Measurements from ENCODE around the gene GALK2.
A peak's percentile ranks its signal among the peaks of the same experiment; 100 is the strongest.

Gene GALK2

GRCh38 chr15:49300856-49301255, 130.8 kb downstream of the GALK2 start:
- peaks cover 5 to 6% of the 10 kb centered on the region in 2 donors for H3K36me3 ChIP-seq (ENCODE audit: control insufficient read depth in 2 of 2, insufficient read depth in 2 of 2, low read length in 2 of 2)
- H3K9me3 ChIP-seq (ENCODE audit: control insufficient read depth in 2 of 2, low read length in 2 of 2), result no peaks in the 10 kb centered on the region
- H3K27ac ChIP-seq (ENCODE audit: low read depth in 2 of 2, low read length in 2 of 2), result no peak overlapping the region
- no peaks in the 10 kb centered on the region for H3K4me1 ChIP-seq (ENCODE audit: control insufficient read depth in 2 of 2, insufficient read depth in 2 of 2, low read length in 2 of 2)
- H3K9ac ChIP-seq (ENCODE audit: low read depth in 1 of 2, low read length in 2 of 2), result no peak overlapping the region
- H3K4me3 ChIP-seq (ENCODE audit: low read length in 2 of 2), result no peak overlapping the region
- no peaks in the 10 kb centered on the region for H3K27me3 ChIP-seq (ENCODE audit: control insufficient read depth in 2 of 2, insufficient read depth in 2 of 2, low read length in 2 of 2)

DNA sequence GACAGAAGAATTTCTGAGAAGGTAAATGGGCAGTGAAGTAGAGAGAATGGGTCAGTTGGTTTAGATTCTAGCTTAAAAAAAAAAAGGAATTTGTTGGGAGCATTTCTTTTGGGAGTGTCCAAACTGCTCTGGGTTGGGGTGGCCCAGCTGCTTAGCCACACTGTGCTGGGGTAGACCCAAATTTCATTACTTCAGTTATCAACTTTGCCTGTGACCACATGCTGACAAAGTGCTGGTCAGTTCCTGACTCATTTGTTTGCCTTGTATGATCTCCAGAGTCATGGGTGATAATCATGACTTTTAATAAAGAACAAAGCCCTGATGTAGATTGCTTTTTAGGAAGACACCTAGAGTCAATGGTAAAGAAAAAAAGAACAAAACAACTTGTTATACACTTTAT, 131.5 kb downstream of the GALK2 start:
- Histone ChIP-seq H3K4me1 (ENCODE audit: control insufficient read depth in 2 of 2, insufficient read depth in 2 of 2, low read length in 2 of 2) (no peaks in the 10 kb centered on the region), H3K36me3 (ENCODE audit: control insufficient read depth in 2 of 2, insufficient read depth in 2 of 2, low read length in 2 of 2) (peaks cover 5 to 6% of the 10 kb centered on the region in 2 donors)

GRCh38 chr15:49303003-49303402, 133.0 kb downstream of the GALK2 start:
- no peaks in the 10 kb centered on the region for H3K27me3 ChIP-seq (ENCODE audit: control insufficient read depth in 2 of 2, insufficient read depth in 2 of 2, low read length in 2 of 2)

More for the DNA sequence above, 131.5 kb downstream of the GALK2 start:
- Histone ChIP-seq H3K27ac (ENCODE audit: low read depth in 2 of 2, low read length in 2 of 2) (no peak overlapping the region), H3K9ac (ENCODE audit: low read depth in 1 of 2, low read length in 2 of 2) (no peak overlapping the region), H3K4me3 (ENCODE audit: low read length in 2 of 2) (no peak overlapping the region), H3K27me3 (ENCODE audit: control insufficient read depth in 2 of 2, insufficient read depth in 2 of 2, low read length in 2 of 2) (no peaks in the 10 kb centered on the region), H3K9me3 (ENCODE audit: control insufficient read depth in 2 of 2, low read length in 2 of 2) (no peaks in the 10 kb centered on the region)

DNA sequence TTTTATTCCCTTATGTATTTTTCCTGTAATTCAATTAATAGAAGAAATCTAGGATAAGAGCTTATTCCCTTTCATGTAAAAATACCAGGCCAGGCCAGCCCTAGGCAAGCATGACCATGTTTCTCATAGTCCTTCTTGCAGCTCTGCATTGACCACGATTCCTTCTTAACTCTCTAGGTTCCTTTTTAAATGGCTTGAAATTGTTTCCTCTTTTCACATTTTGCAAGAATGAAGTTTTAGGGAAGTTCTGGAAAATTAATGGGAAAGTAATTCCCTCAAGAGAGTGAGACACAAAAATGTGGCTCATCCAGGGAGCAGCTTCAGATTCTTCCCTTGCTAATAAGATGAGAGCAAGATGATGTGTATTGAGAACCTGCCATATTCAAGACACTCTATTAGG, 136.5 kb downstream of the GALK2 start:
- peaks cover 6 to 8% of the 10 kb centered on the region in 2 donors for H3K36me3 ChIP-seq (ENCODE audit: control insufficient read depth in 2 of 2, insufficient read depth in 2 of 2, low read length in 2 of 2)
- no peaks in the 10 kb centered on the region for H3K9me3 ChIP-seq (ENCODE audit: control insufficient read depth in 2 of 2, low read length in 2 of 2)
- H3K9ac ChIP-seq (ENCODE audit: low read depth in 1 of 2, low read length in 2 of 2), result no peak overlapping the region

More at GRCh38 chr15:49303003-49303402, 133.0 kb downstream of the GALK2 start:
- no peak overlapping the region for H3K4me3 ChIP-seq (ENCODE audit: low read length in 2 of 2)
- no peaks in the 10 kb centered on the region for H3K9me3 ChIP-seq (ENCODE audit: control insufficient read depth in 2 of 2, low read length in 2 of 2)
- H3K27ac ChIP-seq (ENCODE audit: low read depth in 2 of 2, low read length in 2 of 2), result no peak overlapping the region
- H3K36me3 ChIP-seq (ENCODE audit: control insufficient read depth in 2 of 2, insufficient read depth in 2 of 2, low read length in 2 of 2), result peaks cover 5 to 6% of the 10 kb centered on the region in 2 donors
- no peak overlapping the region for H3K9ac ChIP-seq (ENCODE audit: low read depth in 1 of 2, low read length in 2 of 2)
- no peaks in the 10 kb centered on the region for H3K4me1 ChIP-seq (ENCODE audit: control insufficient read depth in 2 of 2, insufficient read depth in 2 of 2, low read length in 2 of 2)

GRCh38 chr15:49308686-49309085, 138.6 kb downstream of the GALK2 start:
- Histone ChIP-seq H3K27me3 (ENCODE audit: control insufficient read depth in 2 of 2, insufficient read depth in 2 of 2, low read length in 2 of 2) (no peaks in the 10 kb centered on the region), H3K4me1 (ENCODE audit: control insufficient read depth in 2 of 2, insufficient read depth in 2 of 2, low read length in 2 of 2) (no peaks in the 10 kb centered on the region), H3K36me3 (ENCODE audit: control insufficient read depth in 2 of 2, insufficient read depth in 2 of 2, low read length in 2 of 2) (peaks cover 6 to 8% of the 10 kb centered on the region in 2 donors), H3K9me3 (ENCODE audit: control insufficient read depth in 2 of 2, low read length in 2 of 2) (no peaks in the 10 kb centered on the region), H3K4me3 (ENCODE audit: low read length in 2 of 2) (no peak overlapping the region), H3K9ac (ENCODE audit: low read depth in 1 of 2, low read length in 2 of 2) (no peak overlapping the region), H3K27ac (ENCODE audit: low read depth in 2 of 2, low read length in 2 of 2) (no peak overlapping the region)

More for the DNA sequence above, 136.5 kb downstream of the GALK2 start:
- no peaks in the 10 kb centered on the region for H3K27me3 ChIP-seq (ENCODE audit: control insufficient read depth in 2 of 2, insufficient read depth in 2 of 2, low read length in 2 of 2)
- H3K4me1 ChIP-seq (ENCODE audit: control insufficient read depth in 2 of 2, insufficient read depth in 2 of 2, low read length in 2 of 2), result no peaks in the 10 kb centered on the region
- H3K4me3 ChIP-seq (ENCODE audit: low read length in 2 of 2), result no peak overlapping the region
- no peak overlapping the region for H3K27ac ChIP-seq (ENCODE audit: low read depth in 2 of 2, low read length in 2 of 2)

GRCh38 chr15:49309889-49310288, 139.8 kb downstream of the GALK2 start:
- no peak overlapping the region for H3K4me3 ChIP-seq (ENCODE audit: low read length in 2 of 2)
- no peaks in the 10 kb centered on the region for H3K27me3 ChIP-seq (ENCODE audit: control insufficient read depth in 2 of 2, insufficient read depth in 2 of 2, low read length in 2 of 2)
- no peak overlapping the region for H3K9ac ChIP-seq (ENCODE audit: low read depth in 1 of 2, low read length in 2 of 2)
- H3K36me3 ChIP-seq (ENCODE audit: control insufficient read depth in 2 of 2, insufficient read depth in 2 of 2, low read length in 2 of 2), result peaks cover 0 to 3% of the 10 kb centered on the region in 2 donors
- no peaks in the 10 kb centered on the region for H3K4me1 ChIP-seq (ENCODE audit: control insufficient read depth in 2 of 2, insufficient read depth in 2 of 2, low read length in 2 of 2)
- no peak overlapping the region for H3K27ac ChIP-seq (ENCODE audit: low read depth in 2 of 2, low read length in 2 of 2)
- no peaks in the 10 kb centered on the region for H3K9me3 ChIP-seq (ENCODE audit: control insufficient read depth in 2 of 2, low read length in 2 of 2)

DNA sequence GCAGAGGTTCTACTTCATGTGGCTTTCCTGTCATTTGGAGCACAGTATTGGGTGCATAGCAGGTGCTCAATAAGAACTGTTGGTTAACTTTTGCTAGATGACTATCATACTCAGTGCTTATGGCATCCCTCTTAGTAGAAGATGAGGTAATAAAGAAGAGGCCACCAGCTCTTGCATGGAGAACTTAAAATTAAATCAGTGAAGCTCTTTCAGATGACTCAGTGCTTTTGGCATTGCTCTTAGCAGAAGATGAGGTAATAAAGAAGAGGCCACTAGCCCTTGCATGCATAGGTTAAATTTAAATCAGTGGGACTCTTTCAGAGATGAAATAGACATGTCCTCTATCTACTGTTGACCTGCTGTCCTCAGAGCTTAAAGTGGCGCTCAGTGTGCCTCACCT, 143.6 kb downstream of the GALK2 start:
- H3K27ac ChIP-seq (ENCODE audit: low read depth in 2 of 2, low read length in 2 of 2), result no peak overlapping the region
- H3K9ac ChIP-seq (ENCODE audit: low read depth in 1 of 2, low read length in 2 of 2), result no peak overlapping the region
- peaks cover 0 to 3% of the 10 kb centered on the region in 2 donors for H3K36me3 ChIP-seq (ENCODE audit: control insufficient read depth in 2 of 2, insufficient read depth in 2 of 2, low read length in 2 of 2)
- no peaks in the 10 kb centered on the region for H3K27me3 ChIP-seq (ENCODE audit: control insufficient read depth in 2 of 2, insufficient read depth in 2 of 2, low read length in 2 of 2)
- no peak overlapping the region for H3K4me3 ChIP-seq (ENCODE audit: low read length in 2 of 2)
- H3K4me1 ChIP-seq (ENCODE audit: control insufficient read depth in 2 of 2, insufficient read depth in 2 of 2, low read length in 2 of 2), result no peaks in the 10 kb centered on the region
- H3K9me3 ChIP-seq (ENCODE audit: control insufficient read depth in 2 of 2, low read length in 2 of 2), result no peaks in the 10 kb centered on the region

DNA sequence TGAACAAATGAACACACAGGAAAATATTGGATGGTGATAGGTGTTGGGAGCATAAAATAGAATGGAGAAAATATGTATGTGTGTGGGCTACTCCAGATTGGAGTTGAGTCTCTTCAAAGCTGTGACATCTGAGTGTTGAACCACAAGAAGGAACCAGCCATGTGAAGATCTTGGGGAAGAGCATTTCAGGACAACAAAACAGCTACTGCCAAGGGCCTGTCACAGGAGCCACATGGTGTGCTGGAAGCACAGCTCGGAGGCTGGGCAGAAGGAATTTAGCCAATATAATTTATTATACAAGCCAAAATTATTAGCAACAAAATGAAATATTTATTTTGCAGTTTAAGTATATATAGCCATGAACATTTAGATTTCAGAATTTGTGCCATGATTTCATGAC, 144.7 kb downstream of the GALK2 start:
- Histone ChIP-seq H3K27ac (ENCODE audit: low read depth in 2 of 2, low read length in 2 of 2) (no peak overlapping the region), H3K9me3 (ENCODE audit: control insufficient read depth in 2 of 2, low read length in 2 of 2) (no peaks in the 10 kb centered on the region), H3K4me1 (ENCODE audit: control insufficient read depth in 2 of 2, insufficient read depth in 2 of 2, low read length in 2 of 2) (no peaks in the 10 kb centered on the region), H3K4me3 (ENCODE audit: low read length in 2 of 2) (no peak overlapping the region), H3K9ac (ENCODE audit: low read depth in 1 of 2, low read length in 2 of 2) (no peak overlapping the region), H3K36me3 (ENCODE audit: control insufficient read depth in 2 of 2, insufficient read depth in 2 of 2, low read length in 2 of 2) (peaks cover 7 to 8% of the 10 kb centered on the region in 2 donors), H3K27me3 (ENCODE audit: control insufficient read depth in 2 of 2, insufficient read depth in 2 of 2, low read length in 2 of 2) (no peaks in the 10 kb centered on the region)

GRCh38 chr15:49315391-49315823, 145.4 kb downstream of the GALK2 start:
- Histone ChIP-seq H3K9me3 (ENCODE audit: control insufficient read depth in 2 of 2, low read length in 2 of 2) (no peaks in the 10 kb centered on the region), H3K4me3 (ENCODE audit: low read length in 2 of 2) (no peak overlapping the region), H3K27me3 (ENCODE audit: control insufficient read depth in 2 of 2, insufficient read depth in 2 of 2, low read length in 2 of 2) (no peaks in the 10 kb centered on the region), H3K4me1 (ENCODE audit: control insufficient read depth in 2 of 2, insufficient read depth in 2 of 2, low read length in 2 of 2) (no peaks in the 10 kb centered on the region), H3K9ac (ENCODE audit: low read depth in 1 of 2, low read length in 2 of 2) (no peak overlapping the region), H3K36me3 (ENCODE audit: control insufficient read depth in 2 of 2, insufficient read depth in 2 of 2, low read length in 2 of 2) (peaks cover 8 to 14% of the 10 kb centered on the region in 2 donors), H3K27ac (ENCODE audit: low read depth in 2 of 2, low read length in 2 of 2) (no peak overlapping the region)

GRCh38 chr15:49320351-49320750, 150.3 kb downstream of the GALK2 start:
- Histone ChIP-seq H3K9ac (ENCODE audit: low read depth in 1 of 2, low read length in 2 of 2) (no peak overlapping the region), H3K27ac (ENCODE audit: low read depth in 2 of 2, low read length in 2 of 2) (peak overlapping the region in 1 of 2 donors; percentile 3), H3K36me3 (ENCODE audit: control insufficient read depth in 2 of 2, insufficient read depth in 2 of 2, low read length in 2 of 2) (peaks cover 15% of the 10 kb centered on the region in 2 donors), H3K9me3 (ENCODE audit: control insufficient read depth in 2 of 2, low read length in 2 of 2) (no peaks in the 10 kb centered on the region), H3K4me1 (ENCODE audit: control insufficient read depth in 2 of 2, insufficient read depth in 2 of 2, low read length in 2 of 2) (no peaks in the 10 kb centered on the region), H3K27me3 (ENCODE audit: control insufficient read depth in 2 of 2, insufficient read depth in 2 of 2, low read length in 2 of 2) (no peaks in the 10 kb centered on the region), H3K4me3 (ENCODE audit: low read length in 2 of 2) (no peak overlapping the region)

GRCh38 chr15:49323207-49323606, 153.2 kb downstream of the GALK2 start:
- Histone ChIP-seq H3K4me3 (ENCODE audit: low read length in 2 of 2) (no peak overlapping the region), H3K27me3 (ENCODE audit: control insufficient read depth in 2 of 2, insufficient read depth in 2 of 2, low read length in 2 of 2) (no peaks in the 10 kb centered on the region), H3K4me1 (ENCODE audit: control insufficient read depth in 2 of 2, insufficient read depth in 2 of 2, low read length in 2 of 2) (no peaks in the 10 kb centered on the region), H3K36me3 (ENCODE audit: control insufficient read depth in 2 of 2, insufficient read depth in 2 of 2, low read length in 2 of 2) (peaks cover 15% of the 10 kb centered on the region in 2 donors), H3K9ac (ENCODE audit: low read depth in 1 of 2, low read length in 2 of 2) (no peak overlapping the region), H3K9me3 (ENCODE audit: control insufficient read depth in 2 of 2, low read length in 2 of 2) (no peaks in the 10 kb centered on the region), H3K27ac (ENCODE audit: low read depth in 2 of 2, low read length in 2 of 2) (no peak overlapping the region)
